Transverse colon (tissue), 4 donors: Measurements from ENCODE around the gene TRIP6. TPM values are rescaled to one million over a fixed set of nuclear protein-coding genes. Genes with fewer than 3 reads are reported as not detected.

ENCODE experiments used
- DNase-seq: peaks from one replicate; pipeline ENCODE4 v3.0.0-alpha.2; 2019
- H3K27ac ChIP-seq, 4 donors: fragments of 200-600 bp; sonication (generic); 2 replicates each; pipeline ENCODE4 v1.5.1; 2016 to 2018; ENCODE audit warnings: inconsistent platforms in 4 of 4
- H3K27me3 ChIP-seq: fragments of 200-600 bp; sonication (generic); 2 replicates; pipeline ENCODE4 v1.5.1; 2017; ENCODE audit warnings: inconsistent platforms
- H3K36me3 ChIP-seq, 4 donors: fragments of 200-600 bp; sonication (generic); 2 replicates each; pipeline ENCODE4 v1.5.1; 2017 to 2019; ENCODE audit warnings: inconsistent platforms in 4 of 4
- H3K4me1 ChIP-seq, 4 donors: fragments of 200-600 bp; sonication (generic); 2 replicates each; pipeline ENCODE4 v1.5.1; 2017 to 2020; ENCODE audit warnings: inconsistent platforms in 4 of 4
- H3K4me3 ChIP-seq, 4 donors: fragments of 200-600 bp; sonication (generic); 1 replicate in 1 of 4; 2 replicates in 3 of 4; pipeline versions ENCODE4 v1.5.1 to v1.6.1; 2017 to 2019; ENCODE audit warnings: inconsistent platforms in 4 of 4
- H3K9me3 ChIP-seq, 2 donors: fragments of 200-600 bp; sonication (generic); 2 replicates each; pipeline ENCODE4 v1.5.1; 2017 to 2019; ENCODE audit warnings: inconsistent platforms in 2 of 2
- EP300 ChIP-seq: sonication (generic); formaldehyde crosslinking; IDR thresholded peaks from one replicate; pipeline ENCODE4 v1.6.1; 2017; ENCODE audit warnings: antibody characterized with exemption, low read depth
- POLR2A ChIP-seq: fragments of 450-650 bp; IDR thresholded peaks from one replicate; pipeline ENCODE4 v1.6.1; 2016; ENCODE audit warnings: antibody characterized with exemption, mild to moderate bottlenecking, moderate library complexity
- POLR2AphosphoS5 ChIP-seq, 3 donors: sonication (generic); formaldehyde crosslinking; IDR thresholded peaks; one replicate each; pipeline ENCODE4 v1.6.1; 2016; ENCODE audit warnings: antibody characterized with exemption in 3 of 3
- WGBS, 2 donors: methylation state at CpG; one replicate each; pipeline ENCODE4 v1.1.5; 2018; ENCODE audit warnings: low coverage in 1 of 2; 5-methylcytosine and 5-hydroxymethylcytosine counted together
- in situ Hi-C, 4 donors: fragments of 200-750 bp; cut with MboI; loops; one replicate each; pipeline versions ENCODE4 v1.15.0 to v1.15.1; 2017; ENCODE audit warnings: low sequenced_read_pairs in 3 of 4, low pct_ligation_motif_present in 1 of 4, low pct_unique_long_range_greater_than_20kb in 1 of 4
- intact Hi-C: fragments of 100-400 bp; cut with DNase I; formaldehyde crosslinking; loops from one replicate; pipeline ENCODE4 v1.15.1; 2023; ENCODE audit warnings: low total_unique reads
- total RNA-seq, 4 donors: library from RNA; depleted of rRNA; stranded (reverse); fragments of >200 nt; gene quantifications; one replicate each; pipeline ENCODE4 v1.1.0, GENCODE V29; 2016
- TF ChIP-seq, protein P1 (sequence below), 5 experiments: fragments of 200-600 bp in 3 of 5; fragments of 450-650 bp in 2 of 5; sonication (generic) in 3 of 5; IDR thresholded peaks; 1 replicate in 2 of 5; 2 replicates in 3 of 5; pipeline ENCODE4 v1.5.1; 2016 to 2017; ENCODE audit warnings: antibody characterized with exemption in 5 of 5, inconsistent platforms in 3 of 5, mild to moderate bottlenecking in 2 of 5, moderate library complexity in 1 of 5

The TRIP6 gene
- total RNA-seq, 4 donors from 2014 or later = 10.9 to 24.3 (median 21.2) TPM

DNA sequence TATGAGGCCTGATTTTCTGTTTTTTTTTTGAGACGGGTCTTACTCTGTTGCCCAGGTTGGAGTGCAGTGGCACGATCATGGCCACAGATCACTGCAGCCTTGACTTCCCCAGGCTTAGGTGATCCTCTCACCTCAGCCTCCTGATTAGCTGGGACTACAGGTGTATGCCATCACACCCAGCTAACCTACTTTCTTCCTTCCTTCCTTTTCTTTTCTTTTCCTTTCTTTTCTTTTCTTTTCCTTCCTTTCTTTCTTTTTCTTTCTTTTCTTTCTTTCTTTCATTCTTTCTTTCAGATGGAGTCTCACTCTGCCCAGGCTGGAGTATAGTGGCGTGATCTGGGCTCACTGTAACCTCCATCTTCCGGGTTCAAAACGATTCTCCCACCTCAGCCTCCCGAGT is 11.5 kb downstream of the TRIP6 start:
- 69 to 85% methylated on average over 2 to 6 of the region's 6 CpGs for WGBS, 2 donors
- H3K27me3 ChIP-seq = no peaks in the 10 kb centered on the region
- H3K4me3 ChIP-seq = no peak overlapping the region
- TF ChIP-seq, protein P1, sequence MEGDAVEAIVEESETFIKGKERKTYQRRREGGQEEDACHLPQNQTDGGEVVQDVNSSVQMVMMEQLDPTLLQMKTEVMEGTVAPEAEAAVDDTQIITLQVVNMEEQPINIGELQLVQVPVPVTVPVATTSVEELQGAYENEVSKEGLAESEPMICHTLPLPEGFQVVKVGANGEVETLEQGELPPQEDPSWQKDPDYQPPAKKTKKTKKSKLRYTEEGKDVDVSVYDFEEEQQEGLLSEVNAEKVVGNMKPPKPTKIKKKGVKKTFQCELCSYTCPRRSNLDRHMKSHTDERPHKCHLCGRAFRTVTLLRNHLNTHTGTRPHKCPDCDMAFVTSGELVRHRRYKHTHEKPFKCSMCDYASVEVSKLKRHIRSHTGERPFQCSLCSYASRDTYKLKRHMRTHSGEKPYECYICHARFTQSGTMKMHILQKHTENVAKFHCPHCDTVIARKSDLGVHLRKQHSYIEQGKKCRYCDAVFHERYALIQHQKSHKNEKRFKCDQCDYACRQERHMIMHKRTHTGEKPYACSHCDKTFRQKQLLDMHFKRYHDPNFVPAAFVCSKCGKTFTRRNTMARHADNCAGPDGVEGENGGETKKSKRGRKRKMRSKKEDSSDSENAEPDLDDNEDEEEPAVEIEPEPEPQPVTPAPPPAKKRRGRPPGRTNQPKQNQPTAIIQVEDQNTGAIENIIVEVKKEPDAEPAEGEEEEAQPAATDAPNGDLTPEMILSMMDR (IDR thresholded peaks at IDR 0.05) = no peak
- no peak for TF ChIP-seq POLR2AphosphoS5 (IDR thresholded peaks at IDR 0.05)
- no peak for TF ChIP-seq EP300
- peaks cover 0 to 30% (median 12%) of the 10 kb centered on the region in 4 donors for H3K36me3 ChIP-seq
- peaks cover 11 to 48% (median 24%) of the 10 kb centered on the region in 4 donors for H3K4me1 ChIP-seq
- no peak overlapping the region for H3K27ac ChIP-seq
- no peak for DNase-seq
- H3K9me3 ChIP-seq = no peaks in the 10 kb centered on the region
- in situ Hi-C loops = no loop called here
- intact Hi-C loops = no loop called here

DNA sequence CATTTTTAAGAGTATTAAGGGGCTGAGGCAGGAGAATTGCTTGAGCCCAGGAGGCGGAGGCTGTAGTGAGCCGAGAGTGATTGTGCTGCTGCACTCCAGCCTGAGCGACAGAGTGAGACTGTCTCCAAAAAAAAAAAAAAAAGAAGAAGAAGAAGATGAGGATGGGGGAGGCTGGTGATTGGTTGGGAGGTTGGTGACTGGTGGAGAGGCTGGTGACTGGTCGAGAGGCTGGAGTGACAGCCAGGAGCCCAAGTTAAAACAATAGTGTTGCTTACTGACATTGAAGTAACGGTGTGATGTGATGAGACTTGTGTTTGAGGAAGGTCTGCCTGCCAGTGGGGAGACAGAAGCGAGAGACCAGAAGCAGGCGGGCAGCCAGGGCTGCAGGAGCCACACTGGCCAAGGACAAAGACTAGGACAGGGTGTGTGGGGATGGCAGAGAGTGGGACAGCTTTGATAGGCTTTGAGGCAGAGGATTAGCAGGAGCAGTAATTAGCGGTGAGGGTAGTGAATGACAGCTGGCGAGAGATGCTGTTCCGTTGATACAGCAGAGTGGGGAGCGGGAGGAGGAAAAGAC is 12.6 kb downstream of the TRIP6 start:
- WGBS, 2 donors = 86 to 89% methylated on average over 9 to 11 of the region's 11 CpGs
- Histone ChIP-seq H3K36me3 (peaks cover 0 to 41% (median 17%) of the 10 kb centered on the region in 4 donors), H3K4me3 (no peak overlapping the region), H3K27ac (no peak overlapping the region), H3K9me3 (no peaks in the 10 kb centered on the region), H3K4me1 (peaks cover 11 to 40% (median 16%) of the 10 kb centered on the region in 4 donors), H3K27me3 (no peaks in the 10 kb centered on the region)
- TF ChIP-seq POLR2AphosphoS5 (IDR thresholded peaks at IDR 0.05) (no peak), POLR2A (no peak), EP300 (no peak)
- TF ChIP-seq, protein P1 (IDR thresholded peaks at IDR 0.05) = no peak
- intact Hi-C loops (no loop called here), in situ Hi-C loops (no loop called here)
- DNase-seq = no peak

DNA sequence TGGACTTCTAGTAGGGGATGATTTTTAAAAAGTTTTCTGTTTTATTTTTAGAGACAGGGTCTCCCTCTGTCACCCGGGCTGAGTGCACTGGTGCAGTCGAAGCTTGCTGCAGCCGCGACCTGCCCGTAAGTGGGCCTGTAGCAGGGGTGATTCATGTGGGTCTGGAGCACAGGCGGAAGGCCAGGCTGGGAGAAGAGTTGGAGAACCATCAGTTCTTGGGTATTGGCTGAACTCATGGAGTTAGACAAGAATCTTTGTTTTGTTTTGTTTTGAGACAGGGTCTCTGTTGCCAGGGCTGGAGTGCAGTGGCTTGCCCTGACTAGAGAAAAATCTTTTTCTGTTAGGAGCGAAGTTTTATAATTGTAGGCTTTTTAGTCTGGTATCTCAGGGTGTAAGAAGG is 13.5 kb downstream of the TRIP6 start:
- no peaks in the 10 kb centered on the region for H3K27me3 ChIP-seq
- TF ChIP-seq POLR2A (no peak), POLR2AphosphoS5 (IDR thresholded peaks at IDR 0.05) (no peak), EP300 (no peak)
- TF ChIP-seq, protein P1 (IDR thresholded peaks at IDR 0.05) = no peak
- no peak for DNase-seq
- intact Hi-C loops = no loop called here
- 86 to 92% methylated on average over 1 to 7 of the region's 7 CpGs for WGBS, 2 donors
- peaks cover 0 to 49% (median 21%) of the 10 kb centered on the region in 4 donors for H3K36me3 ChIP-seq
- no peak overlapping the region for H3K27ac ChIP-seq
- peaks cover 11 to 39% (median 14%) of the 10 kb centered on the region in 4 donors for H3K4me1 ChIP-seq
- no peaks in the 10 kb centered on the region for H3K9me3 ChIP-seq
- no peak overlapping the region for H3K4me3 ChIP-seq
- in situ Hi-C loops = no loop called here

DNA sequence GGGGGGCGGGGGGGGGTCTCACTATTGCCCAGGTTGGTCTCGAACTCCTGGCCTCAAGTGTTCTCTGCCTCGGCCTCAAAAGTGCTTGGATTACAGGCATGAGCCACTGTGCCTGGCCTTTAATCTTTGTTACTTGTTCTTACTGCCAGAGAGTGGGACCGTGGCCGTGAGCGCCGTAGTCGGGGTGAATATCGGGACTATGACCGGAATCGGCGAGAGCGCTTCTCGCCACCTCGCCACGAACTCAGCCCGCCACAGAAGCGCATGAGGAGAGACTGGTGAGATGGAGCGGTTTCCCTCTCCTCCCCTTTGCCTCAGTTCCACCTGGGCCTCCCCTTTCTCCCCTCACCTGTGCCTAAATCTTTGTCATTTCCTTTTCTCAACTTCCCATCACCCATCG is 13.9 kb downstream of the TRIP6 start:
- intact Hi-C loops (no loop called here), in situ Hi-C loops (no loop called here)
- TF ChIP-seq, protein P1 (IDR thresholded peaks at IDR 0.05) = no peak
- TF ChIP-seq POLR2A (no peak), EP300 (no peak), POLR2AphosphoS5 (IDR thresholded peaks at IDR 0.05) (no peak)
- H3K9me3 ChIP-seq = no peaks in the 10 kb centered on the region
- no peak for DNase-seq
- no peak overlapping the region for H3K27ac ChIP-seq
- 93 to 100% methylated on average over 3 to 20 of the region's 20 CpGs for WGBS, 2 donors
- H3K36me3 ChIP-seq = peaks cover 0 to 54% (median 24%) of the 10 kb centered on the region in 4 donors
- no peak overlapping the region for H3K4me3 ChIP-seq
- H3K27me3 ChIP-seq = no peaks in the 10 kb centered on the region
- peaks cover 7 to 34% (median 9%) of the 10 kb centered on the region in 4 donors for H3K4me1 ChIP-seq
